Fibroblast of villous mesenchyme (primary cell): ENCODE data around the gene SKAP1. TPM values are rescaled to one million over a fixed set of nuclear protein-coding genes. Genes with fewer than 3 reads are reported as not detected.
"Not testable (repeated sequence)": the region's sequence is repeated elsewhere in the genome, so short reads cannot be mapped to it uniquely, and the experiment has no call there.

Experiments
- DNase-seq: peaks from one replicate; pipeline ENCODE4 v3.0.0-alpha.2; 2010; ENCODE audit warnings: low read depth
- H3K4me3 ChIP-seq: 2 replicates; pipeline ENCODE4 v1.5.1; 2011; ENCODE audit warnings: low read depth, mild to moderate bottlenecking, low read length
- total RNA-seq: library from RNA; depleted of rRNA; stranded (reverse); fragments of >200 nt; gene quantifications from 2 replicates; pipeline ENCODE4 v1.2.3, GENCODE V29; 2012
- TF ChIP-seq, protein P1 (sequence below): IDR thresholded peaks from 2 replicates; pipeline ENCODE4 v1.5.1; 2012; ENCODE audit warnings: low read depth, mild to moderate bottlenecking, low read length; ENCODE audit not compliant: insufficient read depth

Gene SKAP1
- total RNA-seq, 1 donor, result not detected

DNA sequence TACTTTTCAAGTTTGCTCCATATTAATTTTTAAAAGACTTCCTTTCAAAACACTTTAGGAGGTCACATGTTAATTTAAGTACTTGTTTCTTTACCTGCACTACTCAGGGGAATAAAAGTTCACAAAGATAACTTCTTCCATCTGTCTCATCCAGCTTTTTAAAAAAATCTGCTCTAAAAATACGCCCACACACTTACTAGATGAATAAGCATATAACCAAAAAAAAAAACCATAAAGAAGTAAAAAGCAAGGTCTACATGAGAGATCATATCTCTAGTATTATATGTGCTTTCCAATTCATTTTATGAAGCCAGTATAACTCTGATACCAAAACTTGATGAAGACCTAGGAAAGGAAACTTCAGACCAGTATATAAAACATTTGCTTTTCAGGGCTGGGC lies 17.2 kb downstream of the SKAP1 start:
- DNase-seq, result no peak
- H3K4me3 ChIP-seq, result no peak overlapping the region
- TF ChIP-seq, protein P1, sequence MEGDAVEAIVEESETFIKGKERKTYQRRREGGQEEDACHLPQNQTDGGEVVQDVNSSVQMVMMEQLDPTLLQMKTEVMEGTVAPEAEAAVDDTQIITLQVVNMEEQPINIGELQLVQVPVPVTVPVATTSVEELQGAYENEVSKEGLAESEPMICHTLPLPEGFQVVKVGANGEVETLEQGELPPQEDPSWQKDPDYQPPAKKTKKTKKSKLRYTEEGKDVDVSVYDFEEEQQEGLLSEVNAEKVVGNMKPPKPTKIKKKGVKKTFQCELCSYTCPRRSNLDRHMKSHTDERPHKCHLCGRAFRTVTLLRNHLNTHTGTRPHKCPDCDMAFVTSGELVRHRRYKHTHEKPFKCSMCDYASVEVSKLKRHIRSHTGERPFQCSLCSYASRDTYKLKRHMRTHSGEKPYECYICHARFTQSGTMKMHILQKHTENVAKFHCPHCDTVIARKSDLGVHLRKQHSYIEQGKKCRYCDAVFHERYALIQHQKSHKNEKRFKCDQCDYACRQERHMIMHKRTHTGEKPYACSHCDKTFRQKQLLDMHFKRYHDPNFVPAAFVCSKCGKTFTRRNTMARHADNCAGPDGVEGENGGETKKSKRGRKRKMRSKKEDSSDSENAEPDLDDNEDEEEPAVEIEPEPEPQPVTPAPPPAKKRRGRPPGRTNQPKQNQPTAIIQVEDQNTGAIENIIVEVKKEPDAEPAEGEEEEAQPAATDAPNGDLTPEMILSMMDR, result no peak

DNA sequence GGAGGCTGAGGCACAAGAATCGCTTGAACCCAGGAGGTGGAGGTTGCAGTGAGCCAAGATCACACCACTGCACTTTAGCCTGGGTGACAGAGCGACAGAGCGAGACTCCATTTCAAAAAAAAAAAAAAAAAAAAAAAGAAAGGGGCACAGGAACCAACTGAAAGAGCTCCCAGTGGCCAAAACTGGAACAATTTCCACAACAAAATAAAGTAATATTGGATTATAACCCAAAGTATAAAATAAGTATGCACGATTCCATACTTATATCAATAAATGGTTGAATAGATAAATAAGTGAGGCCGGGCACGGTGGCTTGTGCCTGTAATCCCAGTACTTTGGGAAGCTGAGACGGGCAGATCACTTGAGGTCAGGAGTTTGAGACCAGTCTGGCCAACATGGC lies 19.2 kb downstream of the SKAP1 start:
- H3K4me3 ChIP-seq, DNase-seq: not testable (repeated sequence)

DNA sequence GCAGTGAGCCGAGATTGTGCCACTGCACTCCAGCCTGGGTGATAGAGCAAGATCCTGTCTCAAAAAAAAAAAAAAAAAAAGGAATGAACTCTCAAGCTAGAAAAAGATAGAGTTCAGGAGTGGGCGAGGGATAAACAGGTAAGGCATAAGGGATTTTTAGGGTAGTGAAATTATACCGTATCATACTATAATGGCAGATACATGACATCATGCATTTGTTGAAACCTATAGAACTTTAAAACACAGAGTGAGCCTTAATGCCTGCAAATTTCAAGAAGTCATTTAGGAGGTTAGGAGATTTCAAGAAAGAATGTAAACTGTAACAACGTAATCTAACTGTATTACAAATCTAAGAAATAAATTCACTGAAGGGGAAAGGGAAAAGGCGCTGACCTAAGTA lies 20.4 kb downstream of the SKAP1 start:
- no peak overlapping the region for H3K4me3 ChIP-seq
- TF ChIP-seq, protein P1, result no peak
- DNase-seq, result no peak

DNA sequence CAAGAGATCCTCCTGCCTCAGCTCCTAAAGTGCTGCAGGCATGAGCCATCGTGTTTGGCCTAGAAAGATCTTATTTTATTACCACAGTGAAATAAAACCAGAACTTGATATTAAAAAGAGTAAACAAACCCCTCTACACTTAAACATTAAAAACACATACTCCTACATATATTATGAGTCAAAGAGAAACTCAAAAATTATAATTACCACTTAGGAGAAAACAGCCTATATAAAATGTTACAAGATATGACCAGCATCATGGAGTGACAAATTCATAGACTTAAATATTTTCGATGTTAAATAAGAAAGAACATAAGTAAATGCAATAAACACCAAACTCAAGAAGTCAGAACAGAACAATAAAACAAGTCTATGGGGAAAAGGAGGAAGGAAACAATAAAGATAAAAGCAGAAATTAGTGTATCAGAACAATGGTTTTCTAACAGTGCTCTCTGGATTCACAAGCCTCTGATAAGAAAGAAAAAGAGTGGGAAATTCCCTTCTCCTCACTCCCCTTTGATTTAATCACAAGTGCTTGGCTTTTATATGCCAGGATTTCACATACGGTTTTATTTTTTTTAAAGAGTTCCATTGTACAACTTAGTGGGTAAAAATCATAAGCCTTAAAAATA lies 23.0 kb downstream of the SKAP1 start:
- no peak overlapping the region for H3K4me3 ChIP-seq
- DNase-seq, result no peak
- TF ChIP-seq, protein P1, result no peak

DNA sequence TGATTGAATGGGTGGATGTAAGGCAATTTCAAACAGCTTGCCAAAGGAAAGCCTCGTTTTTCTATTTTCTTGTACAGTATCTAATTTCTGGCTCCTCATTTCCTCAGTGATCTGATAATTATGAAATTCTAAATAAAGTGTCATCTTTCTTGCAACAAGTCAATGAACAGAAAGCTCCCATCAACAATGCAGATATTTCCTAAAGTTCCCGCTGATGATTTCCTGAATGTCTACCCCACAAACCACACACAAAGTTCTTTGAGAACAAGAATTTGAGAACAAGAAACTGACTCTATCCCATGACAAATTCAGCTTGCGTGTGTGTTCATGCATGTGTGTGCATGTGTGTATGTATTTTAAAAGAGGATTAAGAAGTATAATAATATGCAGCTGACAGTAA lies 35.2 kb downstream of the SKAP1 start:
- DNase-seq, result no peak
- TF ChIP-seq, protein P1, result no peak
- H3K4me3 ChIP-seq, result no peak overlapping the region

DNA sequence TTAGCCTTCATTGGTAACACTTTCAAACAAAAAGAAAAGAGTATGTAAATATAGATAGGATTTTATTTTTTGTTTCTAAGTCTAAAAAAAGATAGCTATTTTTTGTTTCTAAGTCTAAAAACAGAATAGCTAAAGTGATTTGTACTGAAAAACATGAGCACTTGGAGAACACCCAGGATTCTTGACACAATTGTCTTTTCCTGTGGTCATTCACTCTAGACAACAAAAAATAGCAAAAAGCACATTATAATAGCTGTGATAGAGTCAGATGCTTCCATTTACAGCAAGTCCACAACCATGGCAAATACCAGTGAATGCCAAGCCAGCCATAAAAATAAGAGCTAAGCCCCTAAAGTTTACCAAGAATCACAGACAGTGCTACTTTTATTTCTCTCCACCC lies 36.7 kb downstream of the SKAP1 start:
- no peak for DNase-seq
- H3K4me3 ChIP-seq, result no peak overlapping the region
- TF ChIP-seq, protein P1, result no peak

DNA sequence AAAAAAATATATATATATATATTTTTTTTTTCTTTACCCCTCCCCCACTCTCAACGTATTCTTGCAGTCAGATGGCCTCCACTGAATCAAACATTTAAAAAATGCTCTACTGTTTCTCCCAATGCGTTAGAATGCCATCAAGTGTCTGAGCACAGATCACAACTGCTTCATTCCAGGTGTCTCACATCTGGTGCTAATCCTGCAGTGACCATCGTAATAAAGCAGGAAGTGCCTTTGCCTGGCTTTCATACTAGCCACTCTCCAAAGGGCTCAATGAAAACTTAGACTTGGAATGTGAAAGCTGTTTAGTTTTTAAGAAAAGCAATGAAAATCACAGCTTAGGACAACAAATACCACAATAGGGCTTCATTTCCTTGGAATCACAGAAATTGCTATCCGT lies 37.2 kb downstream of the SKAP1 start:
- peak; percentile 18 for DNase-seq

More for the DNA sequence above, 37.2 kb downstream of the SKAP1 start:
- H3K4me3 ChIP-seq, result no peak overlapping the region
- TF ChIP-seq, protein P1, result no peak
